ENCODE results near the gene C4B.
"Not testable (repeated sequence)": the region's sequence is repeated elsewhere in the genome, so short reads cannot be mapped to it uniquely, and the experiment has no call there.

Gene C4B

DNA sequence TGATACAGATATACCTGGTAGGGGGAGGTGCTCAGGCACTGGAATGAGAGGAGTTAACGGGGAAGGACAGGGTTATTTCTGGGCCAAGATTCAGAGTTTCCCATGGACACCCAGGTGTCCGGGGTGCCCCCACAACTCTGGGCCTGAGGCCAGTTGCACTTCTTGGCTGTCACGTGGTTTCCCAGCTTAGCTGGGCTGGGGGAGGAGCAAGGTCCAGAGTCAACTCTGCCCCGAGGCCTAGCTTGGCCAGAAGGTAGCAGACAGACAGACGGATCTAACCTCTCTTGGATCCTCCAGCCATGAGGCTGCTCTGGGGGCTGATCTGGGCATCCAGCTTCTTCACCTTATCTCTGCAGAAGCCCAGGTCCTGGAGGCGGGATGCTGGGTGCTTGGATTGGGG, at the start of gene C4B:
Gene C4B (plus strand): TSS at position 249 of the 400 bp plus-strand sequence. CDS start 51 bp downstream, at position 300.
- not testable (repeated sequence) for DNase-seq

DNA sequence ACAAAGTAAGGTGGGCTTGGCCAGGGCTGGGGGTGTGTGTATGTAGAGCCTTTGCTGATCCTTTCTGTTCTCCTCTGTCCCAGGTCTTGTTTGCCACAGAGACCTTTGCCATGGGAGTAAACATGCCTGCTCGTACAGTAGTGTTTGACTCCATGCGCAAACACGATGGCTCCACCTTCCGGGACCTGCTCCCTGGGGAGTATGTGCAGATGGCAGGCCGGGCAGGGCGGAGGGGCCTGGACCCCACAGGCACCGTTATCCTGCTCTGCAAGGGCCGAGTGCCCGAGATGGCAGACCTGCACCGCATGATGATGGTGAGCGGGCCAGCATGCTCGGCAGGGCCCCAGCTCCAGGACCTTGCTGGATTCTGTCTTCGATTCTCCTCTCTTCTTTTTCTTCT, 48.9 kb upstream of the C4B start:
- DNase-seq, result no peak

DNA sequence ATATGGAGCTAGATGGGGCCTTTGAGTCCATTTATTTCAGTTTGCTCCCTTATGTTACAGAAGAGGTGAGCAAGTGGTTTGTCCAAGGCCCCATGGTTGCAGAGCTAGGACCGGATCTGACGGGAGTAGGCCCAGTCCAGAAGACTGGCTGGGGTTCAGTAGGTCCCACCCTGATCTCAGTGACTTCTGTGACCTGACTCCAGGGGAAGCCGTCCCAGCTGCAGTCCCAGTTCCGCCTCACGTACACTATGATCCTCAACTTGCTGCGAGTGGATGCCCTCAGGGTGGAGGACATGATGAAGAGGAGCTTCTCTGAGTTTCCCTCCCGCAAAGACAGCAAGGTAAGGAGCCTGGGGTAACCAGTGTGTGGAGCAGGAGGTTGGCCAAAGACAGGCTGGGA, 48.1 kb upstream of the C4B start:
- DNase-seq, result no peak

DNA sequence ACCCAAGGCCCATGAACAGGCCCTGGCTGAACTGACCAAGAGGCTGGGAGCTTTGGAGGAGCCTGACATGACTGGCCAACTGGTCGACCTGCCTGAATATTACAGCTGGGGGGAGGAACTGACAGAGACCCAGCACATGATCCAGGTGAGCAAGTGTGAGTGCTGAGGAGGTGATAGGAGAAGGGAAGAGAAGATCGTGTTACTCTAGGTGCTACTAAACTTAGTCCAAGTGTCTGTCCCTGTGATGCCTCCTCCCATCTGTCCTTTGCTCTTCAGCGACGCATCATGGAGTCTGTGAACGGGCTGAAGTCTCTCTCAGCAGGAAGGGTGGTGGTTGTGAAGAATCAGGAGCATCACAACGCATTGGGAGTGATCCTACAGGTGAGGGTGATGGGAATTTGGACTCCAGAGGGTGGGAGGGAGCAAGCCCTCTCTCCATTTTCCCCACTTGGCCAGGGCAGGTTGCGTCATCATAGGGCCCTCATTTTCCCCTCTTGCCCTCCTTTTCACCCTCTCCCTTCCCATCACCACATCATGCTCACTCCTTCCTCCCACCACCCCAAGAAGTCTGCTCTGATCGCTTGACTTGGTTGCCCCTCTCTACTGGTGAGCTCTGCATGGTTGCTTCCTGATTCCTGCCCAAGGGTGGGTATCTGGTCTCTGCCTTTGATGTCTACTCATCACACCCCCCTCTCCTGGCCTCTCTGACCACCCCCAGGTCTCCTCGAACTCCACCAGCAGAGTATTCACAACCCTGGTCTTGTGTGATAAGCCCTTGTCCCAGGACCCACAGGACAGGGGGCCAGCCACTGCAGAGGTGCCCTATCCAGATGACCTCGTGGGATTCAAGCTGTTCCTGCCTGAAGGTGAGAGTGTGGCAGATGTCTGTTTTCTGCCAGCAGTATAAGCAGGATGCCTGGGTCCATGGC, 47.3 kb upstream of the C4B start:
- no peak for DNase-seq

DNA sequence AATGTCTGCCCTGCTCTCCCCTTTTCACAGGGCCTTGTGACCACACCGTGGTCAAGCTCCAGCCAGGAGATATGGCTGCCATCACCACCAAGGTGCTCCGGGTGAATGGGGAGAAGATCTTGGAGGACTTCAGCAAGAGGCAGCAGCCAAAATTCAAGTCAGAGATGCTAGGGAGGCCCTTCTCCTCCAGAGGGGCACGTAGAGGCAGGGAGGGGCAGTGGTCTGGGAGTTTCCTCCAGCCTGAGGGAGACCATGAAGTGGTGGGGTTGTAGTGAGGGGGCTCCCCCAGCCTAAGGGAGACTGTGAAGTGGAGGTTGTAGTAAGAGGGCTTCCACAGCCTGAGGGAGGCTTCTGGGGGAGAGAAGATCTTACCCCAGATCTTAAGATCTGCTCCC, 46.7 kb upstream of the C4B start:
- no peak for DNase-seq

DNA sequence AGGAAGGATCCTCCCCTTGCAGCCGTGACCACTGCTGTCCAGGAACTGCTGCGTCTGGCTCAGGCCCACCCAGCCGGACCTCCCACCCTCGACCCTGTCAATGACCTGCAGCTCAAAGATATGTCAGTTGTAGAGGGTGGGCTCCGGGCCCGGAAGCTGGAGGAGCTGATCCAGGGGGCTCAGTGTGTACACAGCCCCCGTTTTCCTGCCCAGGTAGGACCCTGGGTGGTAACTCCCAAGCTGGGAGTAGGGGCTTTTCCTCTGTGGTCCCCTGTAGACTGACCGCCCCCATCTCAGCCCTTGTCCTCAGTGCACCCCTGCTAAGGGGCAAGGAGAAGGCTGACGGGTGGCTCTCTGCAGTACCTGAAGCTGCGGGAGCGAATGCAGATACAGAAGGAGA, 46.3 kb upstream of the C4B start:
- no peak for DNase-seq

DNA sequence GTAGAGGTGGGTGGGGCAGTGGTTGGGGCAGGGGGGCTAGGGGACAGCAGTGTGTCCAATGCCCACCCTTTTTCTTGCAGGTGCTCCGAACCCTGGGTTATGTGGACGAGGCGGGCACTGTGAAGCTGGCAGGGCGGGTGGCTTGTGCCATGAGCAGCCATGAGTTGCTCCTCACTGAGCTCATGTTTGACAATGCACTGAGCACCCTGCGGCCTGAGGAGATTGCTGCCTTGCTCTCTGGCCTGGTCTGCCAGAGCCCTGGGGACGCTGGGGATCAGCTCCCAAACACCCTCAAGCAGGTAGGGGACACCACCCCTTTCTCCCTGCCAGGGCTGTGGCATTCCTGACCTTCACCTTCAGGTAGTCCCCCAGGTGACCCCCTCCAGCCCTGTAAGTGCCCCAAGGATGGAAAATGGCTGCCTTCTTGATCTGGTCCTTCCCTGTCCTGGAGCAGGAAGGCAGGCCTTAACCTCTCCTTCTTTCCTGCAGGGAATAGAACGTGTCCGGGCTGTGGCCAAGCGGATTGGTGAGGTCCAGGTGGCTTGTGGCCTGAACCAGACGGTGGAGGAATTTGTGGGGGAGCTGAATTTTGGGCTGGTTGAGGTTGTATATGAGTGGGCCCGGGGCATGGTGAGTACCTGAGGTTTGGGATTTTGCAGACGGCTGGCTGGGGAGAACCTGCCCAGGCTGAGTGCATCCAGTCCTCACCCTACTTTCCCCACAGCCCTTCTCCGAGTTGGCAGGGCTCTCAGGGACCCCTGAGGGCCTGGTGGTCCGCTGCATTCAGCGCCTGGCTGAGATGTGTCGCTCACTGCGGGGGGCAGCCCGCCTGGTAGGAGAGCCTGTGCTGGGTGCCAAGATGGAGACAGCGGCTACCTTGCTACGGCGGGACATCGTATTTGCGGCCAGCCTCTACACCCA, 45.5 kb upstream of the C4B start:
- DNase-seq, result no peak

DNA sequence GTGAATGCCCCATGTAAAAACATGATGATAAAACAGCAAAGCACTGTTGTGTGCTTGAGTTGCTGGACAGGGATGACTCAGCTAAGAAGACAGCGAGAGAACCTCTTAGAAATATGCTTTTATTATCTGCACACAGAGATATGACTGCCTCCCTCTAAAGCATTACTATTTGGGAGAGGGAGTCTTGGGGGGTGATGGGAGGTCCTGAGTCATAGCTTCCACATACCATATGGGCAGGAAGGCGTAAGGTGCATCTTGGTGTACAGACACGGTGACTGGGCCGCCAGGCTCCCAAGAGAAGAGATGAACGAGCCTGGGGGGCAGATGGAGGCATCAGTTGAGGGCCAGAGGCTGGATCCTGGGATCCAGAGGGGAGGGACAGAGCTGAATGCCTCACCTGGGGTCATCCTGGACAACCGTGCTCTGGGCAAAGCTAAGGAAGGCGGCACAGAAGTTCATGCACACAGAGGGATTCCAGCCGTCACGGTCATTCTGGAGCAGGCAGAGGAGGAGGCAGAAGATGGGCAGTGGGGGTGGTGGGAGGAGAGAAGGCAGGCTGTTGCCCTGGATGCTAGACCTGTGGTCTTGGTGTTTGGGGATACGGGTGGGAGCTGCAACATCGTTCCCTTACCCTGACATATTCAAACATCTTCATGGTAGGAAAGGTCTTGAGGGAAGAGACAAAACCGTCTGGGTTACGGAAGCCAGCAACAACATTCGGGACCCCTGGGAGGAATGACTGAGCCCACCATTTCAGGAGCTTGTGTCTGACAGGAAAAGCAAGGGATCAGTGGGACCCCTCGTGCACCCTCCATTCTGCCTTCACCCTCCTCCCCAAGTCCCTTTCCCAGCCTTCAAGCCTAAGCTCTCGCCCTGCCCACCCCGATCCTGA, 44.6 kb upstream of the C4B start:
- no peak for DNase-seq

DNA sequence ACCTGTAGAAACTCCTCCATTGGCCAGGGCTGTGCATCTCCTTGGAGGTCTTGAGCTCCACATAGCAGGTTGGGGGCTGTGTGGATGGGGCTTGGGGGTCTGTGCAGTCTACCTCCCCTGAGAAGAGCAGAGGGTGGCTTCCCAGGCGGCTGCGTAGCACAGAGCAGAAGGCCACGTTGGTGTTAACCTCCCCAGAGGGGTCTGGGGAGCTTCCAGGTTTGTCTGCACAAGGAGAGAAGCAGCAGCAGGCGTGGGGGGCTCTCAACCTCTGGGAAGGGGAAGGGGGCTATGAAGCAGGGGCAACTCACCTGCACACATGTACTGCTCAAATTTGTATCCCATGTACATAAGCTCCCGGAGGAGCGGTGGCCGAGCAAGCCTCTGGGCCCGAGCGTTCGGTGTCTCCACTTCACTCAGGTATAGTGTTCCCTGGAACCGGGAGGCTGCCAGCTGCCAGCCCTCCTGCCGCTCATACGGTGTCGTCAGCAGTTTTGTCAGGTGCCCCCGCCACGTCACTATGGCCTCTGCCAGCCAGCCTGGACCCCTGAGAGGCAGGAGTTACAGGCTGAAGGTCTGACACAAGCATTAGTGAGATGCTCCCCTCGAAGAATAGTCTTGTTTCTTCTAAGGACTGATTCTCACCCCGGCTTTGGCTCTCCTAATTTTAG, 43.9 kb upstream of the C4B start:
- no peak for DNase-seq

DNA sequence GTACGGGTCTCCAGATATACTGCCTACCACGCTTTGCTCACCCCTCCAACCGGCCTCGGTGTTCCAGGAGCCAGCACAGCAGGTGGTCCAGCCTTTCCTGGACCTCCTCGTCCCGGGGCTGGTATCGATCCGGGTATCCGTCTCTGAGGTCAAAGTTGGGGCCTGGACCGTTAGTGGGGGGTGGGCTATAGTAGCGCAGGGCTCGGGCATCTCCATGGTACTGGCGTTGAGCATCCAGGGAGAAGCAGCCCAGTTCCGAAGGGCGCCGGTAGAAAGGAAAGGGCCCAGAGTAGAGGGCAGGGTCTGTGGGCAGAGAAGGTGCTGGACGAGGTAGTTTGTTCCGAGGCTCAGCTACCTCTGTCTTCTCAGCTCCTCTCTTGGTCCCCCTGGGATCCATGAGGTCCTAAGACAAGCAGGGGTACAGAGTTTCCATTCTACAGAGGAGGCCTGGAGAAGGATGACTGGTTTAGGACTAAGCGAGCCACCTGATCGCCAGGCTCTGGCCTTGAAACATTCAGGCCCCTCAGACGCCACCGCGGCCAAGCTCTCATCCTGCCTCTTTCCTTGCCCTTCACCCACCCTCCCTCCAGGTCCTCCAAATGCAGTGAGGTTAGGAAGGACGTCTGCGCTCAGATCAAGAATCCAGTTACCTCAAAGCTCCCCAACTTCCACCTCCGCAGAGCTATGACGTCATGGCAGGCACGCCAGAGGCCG, 43.2 kb upstream of the C4B start:
- no peak for DNase-seq

DNA sequence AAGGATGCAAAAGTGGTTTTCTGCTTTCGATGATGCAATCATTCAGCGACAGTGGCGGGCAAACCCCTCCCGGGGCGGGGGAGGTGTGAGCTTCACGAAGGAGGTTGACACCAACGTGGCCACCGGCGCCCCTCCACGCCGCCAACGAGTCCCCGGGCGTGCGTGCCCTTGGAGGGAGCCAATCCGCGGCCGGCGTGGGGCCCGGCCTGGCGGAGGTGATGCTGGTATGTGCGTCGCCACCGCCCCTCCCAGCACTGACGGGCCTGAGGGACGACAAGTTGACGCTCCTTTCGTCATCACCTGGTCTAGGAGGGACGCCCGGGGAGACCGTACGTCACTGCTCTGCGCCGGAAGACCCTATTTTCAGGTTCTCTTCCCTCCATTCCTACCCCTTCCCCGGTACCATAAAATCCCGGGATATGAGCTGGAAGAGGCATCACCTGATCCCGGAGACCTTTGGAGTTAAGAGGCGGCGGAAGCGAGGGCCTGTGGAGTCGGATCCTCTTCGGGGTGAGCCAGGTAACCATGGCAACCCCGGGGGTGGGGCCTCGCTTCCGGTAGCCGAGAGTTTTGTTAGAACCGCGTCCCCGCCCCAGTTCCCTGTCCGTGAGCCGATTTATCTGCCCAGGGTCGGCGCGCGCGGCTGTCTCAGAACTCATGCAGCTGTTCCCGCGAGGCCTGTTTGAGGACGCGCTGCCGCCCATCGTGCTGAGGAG, 42.4 kb upstream of the C4B start, which contains the start of gene DXO:
Gene DXO (minus strand): TSS at position 146 of the 716 bp plus-strand sequence. CDS start 463 bp downstream, outside the sequence.
- peak; percentile 97 to 98 (median 98) for DNase-seq

DNA sequence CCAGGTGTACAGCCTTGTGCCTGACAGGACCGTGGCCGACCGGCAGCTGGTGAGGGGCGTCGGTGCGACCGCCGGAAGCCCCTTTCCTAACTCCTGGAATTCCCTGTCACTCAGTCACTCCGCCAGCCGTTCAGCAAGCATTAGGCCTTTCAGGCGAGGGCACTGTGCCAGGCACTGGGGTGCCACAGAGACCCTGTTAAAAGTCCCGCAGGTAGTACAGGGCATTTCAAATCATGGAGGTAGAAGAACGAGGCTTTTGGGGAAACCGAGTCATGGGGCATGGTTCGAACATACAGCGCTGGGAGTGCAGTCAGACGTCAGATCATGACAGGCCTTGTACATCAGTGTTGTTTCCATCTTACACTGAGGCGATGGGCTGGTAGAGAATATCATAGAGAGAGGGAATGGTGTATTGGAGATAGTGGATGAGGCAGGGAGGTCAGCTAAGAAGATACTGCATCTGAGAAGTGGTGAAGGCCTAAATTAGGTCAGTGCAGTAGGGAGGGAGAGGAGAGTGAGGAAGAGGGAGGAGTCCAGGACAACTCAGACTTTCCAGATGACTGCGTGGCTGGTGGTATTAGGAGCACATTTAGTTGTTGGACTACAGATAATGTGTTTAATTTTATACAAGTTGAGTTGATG, 41.8 kb upstream of the C4B start:
- DNase-seq, result peak; percentile 44 to 68 (median 60)

DNA sequence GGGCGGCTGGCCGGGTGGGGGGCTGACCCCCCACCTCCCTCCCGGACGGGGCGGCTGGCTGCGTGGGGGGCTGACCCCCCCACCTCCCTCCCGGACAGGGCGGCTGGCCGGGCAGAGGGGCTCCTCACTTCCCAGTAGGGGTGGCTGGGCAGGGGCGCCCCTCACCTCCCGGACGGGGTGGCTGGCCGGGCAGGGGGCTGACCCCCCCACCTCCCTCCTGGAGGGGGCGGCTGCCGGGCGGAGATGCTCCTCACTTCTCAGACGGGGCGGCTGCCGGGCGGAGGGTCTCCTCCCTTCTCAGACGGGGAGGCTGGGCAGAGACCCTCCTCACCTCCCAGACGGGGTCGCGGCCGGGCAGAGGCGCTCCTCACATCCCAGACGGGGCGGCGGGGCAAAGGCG, 38.5 kb upstream of the C4B start:
- not testable (repeated sequence) for DNase-seq

DNA sequence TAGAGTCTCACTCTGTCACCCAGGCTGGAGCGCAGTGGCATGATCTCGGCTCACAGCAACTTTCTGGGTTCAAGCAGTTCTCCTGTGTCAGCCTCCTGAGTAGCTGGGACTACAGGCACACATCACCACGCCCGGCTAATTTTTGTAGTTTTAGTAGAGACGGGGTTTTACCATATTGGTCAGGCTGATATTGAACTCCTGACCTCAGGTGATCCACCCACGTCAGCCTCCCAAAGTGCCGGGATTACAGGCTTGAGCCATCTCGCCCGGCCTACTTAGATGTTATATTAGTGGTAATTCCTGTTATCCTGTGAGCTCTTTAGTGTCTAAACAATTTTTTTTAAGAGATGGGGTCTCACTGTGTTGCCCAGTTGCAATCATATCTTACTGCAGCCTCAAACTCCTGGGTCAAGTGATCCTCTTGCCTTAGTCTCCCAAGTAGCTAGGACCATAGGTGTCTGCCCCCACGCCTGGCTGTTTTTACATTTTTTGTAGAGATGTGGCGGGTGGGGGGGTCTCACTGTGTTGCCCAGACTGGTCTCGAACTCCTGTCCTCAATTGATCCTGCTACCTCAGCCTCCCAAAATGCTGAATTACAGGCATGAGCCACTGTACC, 36.7 kb upstream of the C4B start:
- no peak for DNase-seq

DNA sequence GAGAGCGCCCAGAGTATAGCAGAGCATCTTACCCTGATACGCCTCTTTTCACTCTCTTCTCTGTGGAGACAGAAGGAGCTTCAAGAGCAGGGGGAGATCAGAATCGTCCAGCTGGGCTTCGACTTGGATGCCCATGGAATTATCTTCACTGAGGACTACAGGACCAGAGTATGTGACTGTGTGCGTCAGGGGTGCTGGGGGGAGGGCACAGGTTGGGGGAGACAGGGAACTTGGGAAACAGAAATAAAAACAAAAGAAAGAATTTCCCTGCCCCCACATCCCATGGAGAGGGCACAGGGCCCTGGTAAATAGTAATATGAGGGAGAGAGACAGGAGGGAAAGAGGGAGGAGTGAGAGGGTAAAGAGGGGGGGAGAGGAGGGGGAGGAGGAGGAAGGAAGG, 35.8 kb upstream of the C4B start:
- DNase-seq, result no peak

DNA sequence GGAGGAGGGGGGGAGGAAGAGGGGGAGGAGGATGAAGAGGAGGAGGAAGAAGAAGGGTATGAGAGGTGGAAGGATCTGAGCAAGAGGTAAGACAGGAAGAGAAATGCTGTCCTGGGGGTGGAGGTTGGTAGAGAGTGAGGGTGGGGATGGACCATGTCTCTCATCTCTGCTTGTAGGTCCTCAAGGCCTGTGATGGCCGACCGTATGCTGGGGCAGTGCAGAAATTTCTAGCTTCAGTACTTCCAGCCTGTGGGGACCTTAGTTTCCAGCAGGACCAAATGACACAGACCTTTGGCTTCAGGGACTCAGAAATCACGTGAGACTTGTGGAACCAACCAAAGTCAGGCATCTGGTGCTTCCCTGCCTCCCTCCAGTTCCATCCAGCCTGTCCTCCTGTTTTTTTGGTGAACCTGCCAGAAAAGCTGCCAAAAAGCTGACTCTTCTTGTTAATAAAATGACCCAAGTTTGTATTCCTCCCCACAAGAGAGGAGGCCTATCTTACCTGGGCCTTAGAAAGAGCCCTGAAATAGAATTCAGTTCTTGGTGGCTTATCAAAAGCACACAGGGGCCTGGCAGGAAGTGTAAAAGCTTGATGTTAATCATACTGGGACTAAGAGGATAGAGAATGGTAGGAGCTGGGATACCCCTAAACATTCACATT, 35.2 kb upstream of the C4B start:
- no peak for DNase-seq

DNA sequence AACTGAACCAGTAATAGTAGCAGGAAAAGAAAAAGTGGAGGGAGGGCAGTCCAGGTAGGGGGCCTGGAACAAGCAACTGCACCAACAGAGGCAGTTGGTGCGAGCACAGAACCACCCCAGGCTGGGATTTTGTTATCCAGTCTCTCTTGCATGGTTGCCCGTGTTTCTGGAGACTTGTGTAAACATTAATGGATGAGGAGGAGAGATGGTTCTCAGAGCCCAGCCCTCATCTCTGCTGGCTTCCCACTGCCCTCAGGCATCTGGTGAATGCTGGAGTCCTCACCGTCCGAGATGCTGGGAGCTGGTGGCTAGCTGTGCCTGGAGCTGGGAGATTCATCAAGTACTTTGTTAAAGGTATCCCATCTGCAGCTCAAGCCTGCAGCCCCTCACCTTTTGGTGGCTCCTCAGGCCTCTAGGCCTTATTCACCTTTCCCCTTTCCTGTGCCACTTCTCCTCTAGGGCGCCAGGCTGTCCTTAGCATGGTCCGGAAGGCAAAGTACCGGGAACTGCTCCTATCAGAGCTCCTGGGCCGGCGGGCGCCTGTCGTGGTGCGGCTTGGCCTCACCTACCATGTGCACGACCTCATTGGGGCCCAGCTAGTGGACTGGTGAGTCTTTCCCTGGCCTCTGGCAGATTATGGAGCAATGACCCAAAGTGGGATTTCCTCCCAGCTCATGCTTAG, 34.3 kb upstream of the C4B start:
- DNase-seq, result not testable (repeated sequence)

DNA sequence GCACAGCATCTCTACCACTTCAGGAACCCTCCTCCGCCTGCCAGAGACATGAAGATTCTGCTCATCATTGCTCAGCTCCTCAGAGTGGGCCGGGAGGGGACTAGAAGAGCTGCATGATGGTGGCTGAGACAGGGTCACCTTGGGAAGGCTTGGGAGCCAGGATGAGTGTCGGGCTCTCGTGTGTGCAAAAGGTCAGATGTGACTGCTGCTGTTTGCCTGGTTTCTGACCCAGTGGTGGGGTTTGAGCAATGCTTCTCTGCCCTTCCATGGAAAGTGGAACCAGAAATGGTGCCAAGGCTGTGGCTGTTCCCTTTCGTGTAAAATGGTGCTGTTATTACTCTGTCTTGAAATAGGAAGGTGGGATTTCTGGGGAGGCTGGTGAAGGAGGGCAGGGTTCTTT, 33.6 kb upstream of the C4B start:
- DNase-seq, result not testable (repeated sequence)

All from suppressor macrophage treated with lipopolysaccharide for 1 hour (primary cell).